ENCODE data around the gene ADCY5.

- no peak for TF ChIP-seq SUZ12 (IDR thresholded peaks at IDR 0.05; ENCODE audit: extremely low read depth, insufficient read depth, insufficient read length)
- no peak for TF ChIP-seq ZNF274 (IDR thresholded peaks at IDR 0.05; ENCODE audit: low read depth, low read length)
- TF ChIP-seq YY1 (IDR thresholded peaks at IDR 0.05; ENCODE audit: insufficient read depth, insufficient read length), result no peak
Measured at GRCh38 chr3:123343296-123344174, 105.4 kb downstream of the ADCY5 start.

Data from NT2/D1 (cell line).